Tibial artery (tissue), 4 donors: ENCODE results near the gene PEMT.

Source experiments
- DNase-seq, 2 donors: peaks; one replicate each; pipeline ENCODE4 v3.0.0-alpha.2; 2019
- H3K27ac ChIP-seq, 2 donors: fragments of 200-600 bp; sonication (generic) in 1 of 2; 1 replicate in 1 of 2; 2 replicates in 1 of 2; pipeline ENCODE4 v1.5.1; 2018 to 2019; ENCODE audit warnings: mild to moderate bottlenecking in 1 of 2
- H3K27me3 ChIP-seq, 2 donors: fragments of 200-600 bp; sonication (generic) in 1 of 2; one replicate each; pipeline versions ENCODE4 v1.5.1 to v1.6.0; 2016 to 2019
- H3K36me3 ChIP-seq, 3 donors: fragments of 200-600 bp; sonication (generic) in 2 of 3; one replicate each; pipeline ENCODE4 v1.5.1; 2016 to 2019; ENCODE audit warnings: mild to moderate bottlenecking in 2 of 3
- H3K4me1 ChIP-seq, 4 donors: fragments of 200-600 bp; sonication (generic) in 2 of 4; 1 replicate in 3 of 4; 2 replicates in 1 of 4; pipeline ENCODE4 v1.5.1; 2016 to 2019
- H3K4me3 ChIP-seq, 2 donors: fragments of 200-600 bp; sonication (generic) in 1 of 2; 1 replicate in 1 of 2; 2 replicates in 1 of 2; pipeline ENCODE4 v1.5.1; 2018 to 2019; ENCODE audit warnings: mild to moderate bottlenecking in 2 of 2
- H3K9me3 ChIP-seq, 3 donors: fragments of 200-600 bp; sonication (generic) in 1 of 3; one replicate each; pipeline ENCODE4 v1.5.1; 2016 to 2019
- CTCF ChIP-seq, 2 experiments: fragments of 200-600 bp in 1 of 2; fragments of 450-650 bp in 1 of 2; IDR thresholded peaks; one replicate each; pipeline ENCODE4 v1.5.1; 2017 to 2019; ENCODE audit warnings: antibody characterized with exemption in 2 of 2, mild to moderate bottlenecking in 1 of 2, moderate library complexity in 1 of 2
- intact Hi-C: fragments of 100-400 bp; cut with DNase I; formaldehyde crosslinking; loops from one replicate; pipeline ENCODE4 v1.15.0; 2023; ENCODE audit warnings: low total_unique reads

PEMT gene

GRCh38 chr17:17515934-17516930 is 75.3 kb downstream of the PEMT start:
- intact Hi-C loops: no loop called here
- no peak overlapping the region for H3K27ac ChIP-seq
- TF ChIP-seq CTCF (IDR thresholded peaks at IDR 0.05): no peak
- H3K27me3 ChIP-seq: no peaks in the 10 kb centered on the region
- no peak for DNase-seq
- peaks cover 0 to 20% (median 0%) of the 10 kb centered on the region in 3 donors for H3K36me3 ChIP-seq
- no peak overlapping the region for H3K4me3 ChIP-seq
- peaks cover 0 to 10% (median 0%) of the 10 kb centered on the region in 4 donors for H3K4me1 ChIP-seq
- no peaks in the 10 kb centered on the region for H3K9me3 ChIP-seq

DNA sequence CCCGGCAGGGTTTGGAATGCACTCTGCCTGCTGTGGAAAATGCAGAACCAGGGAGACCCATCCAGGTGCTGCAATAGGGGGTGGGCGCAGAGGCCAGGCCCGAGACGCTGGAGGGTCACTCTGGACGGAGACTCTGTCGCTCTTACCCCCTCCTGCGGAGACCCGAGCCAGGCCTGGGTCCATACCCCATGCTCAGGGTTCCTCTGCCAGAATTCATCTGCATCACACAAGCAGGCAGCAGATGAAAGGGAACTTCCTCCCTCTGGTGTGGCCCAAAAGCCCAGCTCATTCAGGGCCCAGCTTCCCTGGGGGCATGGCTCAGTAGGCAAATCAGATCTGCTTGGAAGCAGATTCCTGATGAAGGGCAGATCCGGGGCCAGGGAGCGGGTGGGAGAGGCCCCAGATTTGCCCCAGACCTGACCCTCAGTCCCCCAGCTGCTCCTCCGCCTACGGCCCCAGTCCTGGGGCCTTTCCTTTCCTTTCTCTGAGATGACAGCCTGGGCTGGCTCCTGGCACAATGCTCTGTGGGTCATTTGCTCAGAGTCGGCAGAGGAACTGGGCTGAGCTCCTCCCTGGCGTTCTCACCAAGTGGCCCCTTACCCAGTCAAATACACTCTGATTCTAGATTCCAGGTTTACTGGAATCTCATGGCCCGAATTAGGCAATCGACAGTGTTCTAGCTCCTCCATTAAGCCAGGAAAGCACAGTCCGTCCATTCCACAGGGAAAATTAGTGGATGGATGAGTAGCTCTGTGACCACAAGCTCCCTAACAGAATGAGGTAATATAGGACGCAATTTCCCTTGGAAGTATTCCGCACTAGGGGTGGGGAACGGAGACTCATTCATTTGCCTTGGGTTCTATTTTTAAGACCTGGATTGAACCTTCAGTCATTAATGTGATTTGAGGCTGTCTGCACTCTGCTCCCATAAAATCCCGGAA is 76.2 kb downstream of the PEMT start:
- Histone ChIP-seq H3K4me3 (no peak overlapping the region), H3K9me3 (no peaks in the 10 kb centered on the region), H3K36me3 (peaks cover 0 to 10% (median 0%) of the 10 kb centered on the region in 3 donors), H3K27me3 (no peaks in the 10 kb centered on the region), H3K4me1 (peaks cover 0 to 10% (median 0%) of the 10 kb centered on the region in 4 donors), H3K27ac (no peak overlapping the region)
- TF ChIP-seq CTCF (IDR thresholded peaks at IDR 0.05): no peak
- intact Hi-C loops: no loop called here
- DNase-seq: no peak

DNA sequence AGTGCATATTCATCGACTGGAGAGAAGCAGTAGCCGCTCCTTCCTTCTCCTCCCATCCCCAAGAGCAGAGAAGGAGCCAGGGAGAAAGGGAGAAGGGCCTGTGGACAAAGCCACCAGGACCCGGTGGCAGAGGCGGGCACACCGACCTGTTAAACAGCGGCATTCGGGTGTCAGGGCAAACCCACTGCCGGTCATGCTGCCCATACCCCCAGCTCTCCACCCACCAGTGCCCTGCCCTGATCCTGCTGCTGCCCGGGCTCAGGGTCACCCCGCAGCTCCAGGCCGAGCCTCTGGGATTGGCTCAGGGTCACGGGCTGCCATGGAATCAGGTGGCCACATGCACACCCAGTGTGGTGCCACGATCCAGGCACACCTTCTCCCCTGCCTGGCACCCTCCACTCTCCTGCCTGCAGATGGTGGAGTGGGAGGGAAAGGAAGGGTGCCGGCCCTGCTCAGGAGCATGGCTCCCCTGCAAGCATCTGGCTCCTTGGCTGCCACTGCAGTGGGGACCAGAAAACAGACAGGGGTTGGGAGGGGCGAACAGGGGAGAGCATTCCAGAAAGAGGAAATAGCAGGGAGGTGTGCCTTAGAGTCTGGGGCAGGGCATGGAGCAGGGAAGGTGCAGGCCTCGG is 77.0 kb downstream of the PEMT start:
- DNase-seq: no peak
- Histone ChIP-seq H3K27me3 (no peaks in the 10 kb centered on the region), H3K4me1 (peaks cover 0 to 10% (median 0%) of the 10 kb centered on the region in 4 donors), H3K36me3 (peaks cover 0 to 2% (median 0%) of the 10 kb centered on the region in 3 donors), H3K9me3 (no peaks in the 10 kb centered on the region), H3K27ac (no peak overlapping the region), H3K4me3 (no peak overlapping the region)
- no peak for TF ChIP-seq CTCF (IDR thresholded peaks at IDR 0.05)
- intact Hi-C loops: no loop called here

DNA sequence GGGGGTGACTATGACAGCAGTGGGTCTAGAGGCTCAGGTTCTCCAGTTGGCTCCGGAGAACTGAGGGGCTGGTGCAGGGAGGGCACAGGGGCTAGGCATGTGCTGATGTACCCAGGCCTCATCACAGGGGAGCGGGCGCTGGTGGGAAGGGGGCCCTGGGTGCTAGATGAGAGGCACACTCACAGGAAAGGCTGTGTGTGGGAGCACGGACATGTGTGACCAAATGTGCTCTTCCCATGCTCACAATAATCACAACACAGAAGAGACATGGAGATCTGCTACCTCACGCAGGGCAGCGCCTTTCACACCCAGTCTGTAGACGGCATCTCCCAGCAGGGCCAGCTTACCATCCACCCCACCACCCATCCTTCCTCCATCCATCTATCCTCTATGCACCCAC is 77.9 kb downstream of the PEMT start:
- Histone ChIP-seq H3K27me3 (no peaks in the 10 kb centered on the region), H3K4me1 (peaks cover 0 to 10% (median 0%) of the 10 kb centered on the region in 4 donors), H3K27ac (no peak overlapping the region), H3K36me3 (no peaks in the 10 kb centered on the region), H3K4me3 (no peak overlapping the region), H3K9me3 (no peaks in the 10 kb centered on the region)
- TF ChIP-seq CTCF (IDR thresholded peaks at IDR 0.05): no peak
- intact Hi-C loops: no loop called here
- DNase-seq: no peak

DNA sequence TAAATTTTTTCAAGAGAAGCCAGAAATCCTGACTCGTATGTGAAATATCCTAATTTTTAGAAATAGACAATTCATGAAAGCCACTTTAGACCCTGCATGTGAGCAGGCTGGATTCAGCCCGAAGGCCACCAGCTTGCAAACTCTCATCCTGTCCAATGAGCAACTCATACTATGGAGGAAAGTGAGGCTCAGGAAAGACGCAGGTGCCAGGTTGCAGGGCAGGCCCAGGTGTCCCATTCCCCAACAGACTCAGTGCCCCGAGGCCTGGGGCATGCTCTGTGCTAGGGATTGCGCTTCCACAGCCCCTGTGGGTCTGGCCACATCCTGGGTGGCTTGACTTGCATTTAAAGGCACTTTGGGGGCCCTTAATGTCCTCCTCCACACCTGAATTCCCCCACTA is 78.6 kb downstream of the PEMT start:
- Histone ChIP-seq H3K9me3 (no peaks in the 10 kb centered on the region), H3K27me3 (no peaks in the 10 kb centered on the region), H3K4me1 (peaks cover 0 to 10% (median 0%) of the 10 kb centered on the region in 4 donors), H3K4me3 (no peak overlapping the region), H3K36me3 (peaks cover 0 to 4% (median 0%) of the 10 kb centered on the region in 3 donors), H3K27ac (no peak overlapping the region)
- intact Hi-C loops: no loop called here
- no peak for TF ChIP-seq CTCF (IDR thresholded peaks at IDR 0.05)
- no peak for DNase-seq
